ENCODE data around the gene BMPR2. TPM values are rescaled to one million over a fixed set of nuclear protein-coding genes. Genes with fewer than 3 reads are reported as not detected.

Gene BMPR2
- total and polyA plus RNA-seq, 2 of the 8 experiments (the other 6 are each of a cell fraction or from before 2014, with no cell fraction given) = 5.5 to 19.8 TPM

GRCh38 chr2:202545931-202546330, 169.8 kb downstream of the BMPR2 start:
- Histone ChIP-seq H3K9me3 (ENCODE audit: insufficient read depth in 2 of 2, low read depth in 1 of 2, low read length in 1 of 2) (no peaks in the 10 kb centered on the region), H3K9ac (replicated peaks in 1 of 4; ENCODE audit: extremely low read depth in 1 of 4, low read depth in 3 of 4, low read length in 3 of 4) (no peak overlapping the region), H3K4me3 (ENCODE audit: extremely low read depth in 1 of 4, insufficient read depth in 2 of 4, low read depth in 3 of 4, low read length in 4 of 4) (no peak overlapping the region), H3K36me3 (ENCODE audit: control insufficient read depth in 2 of 4, insufficient read depth in 4 of 4, low read length in 3 of 4) (no peaks in the 10 kb centered on the region; a peak in 1 of 8 replicates), H2BK15ac (ENCODE audit: low read length) (no peak overlapping the region), H4K5ac (ENCODE audit: insufficient read length, low read depth, low read length) (no peak overlapping the region), H2BK5ac (ENCODE audit: low read depth, low read length) (no peak overlapping the region), H3K79me2 (ENCODE audit: control insufficient read depth in 1 of 2, insufficient read depth in 2 of 2, low read length in 2 of 2) (no peaks in the 10 kb centered on the region), H3K4me2 (ENCODE audit: insufficient read depth in 1 of 2, low read depth in 2 of 2, low read length in 2 of 2) (no peak overlapping the region), H3K56ac (replicated peaks; ENCODE audit: insufficient read length, low read depth, low read length) (no peak overlapping the region), H3K79me1 (ENCODE audit: low read depth, low read length) (no peaks in the 10 kb centered on the region), H2BK120ac (replicated peaks; ENCODE audit: low read depth, low read length) (no peak overlapping the region), H3K27me3 (replicated peaks in 1 of 4; ENCODE audit: control insufficient read depth in 3 of 4, extremely low read depth in 1 of 4, insufficient read depth in 3 of 4, low read length in 3 of 4) (no peaks in the 10 kb centered on the region), H2BK12ac (ENCODE audit: low read depth, low read length) (no peak overlapping the region), H2AK5ac (ENCODE audit: low read depth, low read length) (no peak overlapping the region), H3K4ac (replicated peaks; ENCODE audit: insufficient read length, low read depth, low read length) (no peak overlapping the region), H2AFZ (ENCODE audit: low read length) (no peak overlapping the region), H3K18ac (ENCODE audit: extremely low read depth, low read length) (no peak overlapping the region), H3K4me1 (replicated peaks in 1 of 4; ENCODE audit: control insufficient read depth in 3 of 4, insufficient read depth in 4 of 4, low read length in 3 of 4) (no peaks in the 10 kb centered on the region), H4K20me1 (replicated peaks in 1 of 2; ENCODE audit: control insufficient read depth in 1 of 2, insufficient read depth in 2 of 2, low read length in 2 of 2) (no peaks in the 10 kb centered on the region), H3K23me2 (ENCODE audit: low read depth, low read length) (no peaks in the 10 kb centered on the region), H3K14ac (ENCODE audit: insufficient read length) (no peak overlapping the region), H4K91ac (replicated peaks; ENCODE audit: insufficient read length, low read length) (no peak overlapping the region), H2BK20ac (ENCODE audit: low read length) (no peak overlapping the region), H3K27ac (ENCODE audit: low read depth, low read length) (no peak overlapping the region), H3K23ac (ENCODE audit: insufficient read length) (no peak overlapping the region), H4K8ac (ENCODE audit: extremely low read depth, insufficient read depth, low read length) (no peak overlapping the region)
- WGBS, 2 experiments (ENCODE audit: extremely low coverage in 1 of 2, insufficient coverage in 1 of 2, insufficient read length in 1 of 2, insufficient replicate concordance in 2 of 2, low coverage in 1 of 2, low lambda C conversion rate in 2 of 2, missing lambda C conversion rate in 1 of 2) = 98% methylated on average over 2 of the region's 2 CpGs; no CpG with 5 or more reads in 1 of the 2 experiments
- DNase-seq (ENCODE audit: low read depth in 1 of 2, low spot score in 2 of 2) = no peak
- FAIRE-seq = no peak
- ChIA-PET CTCF (ENCODE audit: partially characterized antibody) (no interaction called here), POLR2A (ENCODE audit: partially characterized antibody) (no interaction called here)
- no peak for TF ChIP-seq SIN3A (conservative IDR thresholded peaks at IDR 0.05 in 1 of 2, IDR thresholded peaks at IDR 0.05 in 1 of 2; ENCODE audit: low read depth in 1 of 2, low read length in 2 of 2)
- no peak for TF ChIP-seq POU5F1 (IDR thresholded peaks at IDR 0.05; ENCODE audit: low read depth, low read length)
- TF ChIP-seq MAFK (IDR thresholded peaks at IDR 0.05; ENCODE audit: low read depth, low read length) = no peak
- TF ChIP-seq SAP30 (IDR thresholded peaks at IDR 0.05; ENCODE audit: insufficient read depth, insufficient replicate concordance, low read length) = no peak
- TF ChIP-seq EGR1 (IDR thresholded peaks at IDR 0.05; ENCODE audit: borderline replicate concordance, low read depth, low read length) = no peak
- TF ChIP-seq USF2 (IDR thresholded peaks at IDR 0.05; ENCODE audit: low read length) = no peak
- TF ChIP-seq FOSL1 (IDR thresholded peaks at IDR 0.05; ENCODE audit: insufficient read depth, low read depth, low read length) = no peak
- TF ChIP-seq CTCF (IDR thresholded peaks at IDR 0.05; ENCODE audit: control extremely low read depth in 1 of 3, insufficient read depth in 1 of 3, low read depth in 1 of 3, low read length in 3 of 3) = no peak
- no peak for TF ChIP-seq TBP (IDR thresholded peaks at IDR 0.05; ENCODE audit: low read depth, low read length)
- TF ChIP-seq TAF1 (IDR thresholded peaks at IDR 0.05; ENCODE audit: low read depth, low read length) = no peak
